PC-9 (cell line): ENCODE results near the gene EVPL. TPM values are rescaled to one million over a fixed set of nuclear protein-coding genes. Genes with fewer than 3 reads are reported as not detected.

Experiments used
- BruUV-seq: library from RNA; stranded (reverse); fragments of 400-500 nt; replicated peaks from 2 replicates; lab custom pipeline; 2021; lab: Mats Ljungman, UMichigan
- CTCF ChIA-PET: fragments of 300-600 bp; sonication (Branson Sonifier 250); formaldehyde crosslinking; loops from one replicate; lab custom pipeline; 2022; ENCODE audit warnings: antibody characterized with exemption; lab: Charles Lee
- POLR2A ChIA-PET: fragments of 300-600 bp; sonication (Branson Sonifier 250); formaldehyde crosslinking; loops from one replicate; lab custom pipeline; 2022; ENCODE audit warnings: antibody characterized with exemption; ENCODE audit not compliant: unreplicated experiment; lab: Charles Lee
- DNase-seq, 2 experiments: peaks; one replicate each; pipeline versions ENCODE4 v3.0.0 to v3.0.0-alpha.2; 2015 to 2022; ENCODE audit warnings: mixed read lengths in 1 of 2
- H2AFZ ChIP-seq: fragments of 200-600 bp; sonication (generic); 2 replicates; pipeline ENCODE4 v1.8.1; 2017; ENCODE audit warnings: antibody characterized with exemption
- H3F3A ChIP-seq: fragments of 200-600 bp; sonication (generic); 2 replicates; pipeline ENCODE4 v1.8.1; 2017; ENCODE audit warnings: antibody characterized with exemption, mild to moderate bottlenecking, low read depth; ENCODE audit not compliant: insufficient read depth
- H3K27ac ChIP-seq: fragments of 200-600 bp; sonication (generic); 2 replicates; pipeline ENCODE4 v1.6.1; 2016; ENCODE audit warnings: mixed run types
- H3K27me3 ChIP-seq: fragments of 200-600 bp; sonication (generic); 2 replicates; pipeline ENCODE4 v1.6.1; 2016; ENCODE audit warnings: low read depth, mixed run types; ENCODE audit not compliant: insufficient read depth
- H3K36me3 ChIP-seq: fragments of 200-600 bp; sonication (generic); 2 replicates; pipeline ENCODE4 v1.6.1; 2016; ENCODE audit warnings: low read depth, mixed run types
- H3K4me1 ChIP-seq: fragments of 200-600 bp; sonication (generic); replicated peaks from 2 replicates; pipeline ENCODE4 v1.6.1; 2016; ENCODE audit warnings: mixed run types; ENCODE audit not compliant: insufficient read depth
- H3K4me2 ChIP-seq: fragments of 200-600 bp; sonication (generic); 2 replicates; pipeline ENCODE4 v1.6.1; 2017; ENCODE audit warnings: mixed run types
- H3K4me3 ChIP-seq: fragments of 200-600 bp; sonication (generic); 2 replicates; pipeline ENCODE4 v1.6.1; 2016; ENCODE audit warnings: mixed run types
- H3K79me2 ChIP-seq: fragments of 200-600 bp; sonication (generic); 2 replicates; pipeline ENCODE4 v1.6.1; 2017; ENCODE audit warnings: low read depth, mixed run types
- H3K9me2 ChIP-seq: fragments of 200-600 bp; sonication (generic); 2 replicates; pipeline ENCODE4 v1.8.1; 2017; ENCODE audit warnings: mild to moderate bottlenecking; ENCODE audit not compliant: insufficient read depth
- H3K9me3 ChIP-seq: fragments of 200-600 bp; sonication (generic); 2 replicates; pipeline ENCODE4 v1.8.1; 2016; ENCODE audit warnings: low read depth; ENCODE audit not compliant: insufficient read depth
- H4K20me1 ChIP-seq: fragments of 200-600 bp; sonication (generic); 2 replicates; pipeline ENCODE4 v1.8.1; 2017; ENCODE audit not compliant: insufficient read depth
- EZH2 ChIP-seq: fragments of 200-600 bp; sonication (generic); IDR thresholded peaks from 2 replicates; pipeline ENCODE4 v1.8.0; 2017; ENCODE audit warnings: antibody characterized with exemption, low read depth
- intact Hi-C: fragments of 100-400 bp; cut with micrococcal nuclease; formaldehyde crosslinking; loops from one replicate; pipeline ENCODE4 v1.10.0; 2022; ENCODE audit not compliant: unreplicated experiment
- total RNA-seq: library from RNA; stranded (reverse); gene quantifications from 2 replicates; pipeline ENCODE4 v1.2.3, GENCODE V29; 2021
- TF ChIP-seq, protein P1 (sequence below): fragments of 200-600 bp; sonication (generic); conservative IDR thresholded peaks from 2 replicates; pipeline ENCODE4 v1.6.1; 2017; ENCODE audit warnings: mixed run types, antibody characterized with exemption, mild to moderate bottlenecking, moderate library complexity

The EVPL gene
- total RNA-seq, 1 experiment from 2014 or later = 60.8 TPM

DNA sequence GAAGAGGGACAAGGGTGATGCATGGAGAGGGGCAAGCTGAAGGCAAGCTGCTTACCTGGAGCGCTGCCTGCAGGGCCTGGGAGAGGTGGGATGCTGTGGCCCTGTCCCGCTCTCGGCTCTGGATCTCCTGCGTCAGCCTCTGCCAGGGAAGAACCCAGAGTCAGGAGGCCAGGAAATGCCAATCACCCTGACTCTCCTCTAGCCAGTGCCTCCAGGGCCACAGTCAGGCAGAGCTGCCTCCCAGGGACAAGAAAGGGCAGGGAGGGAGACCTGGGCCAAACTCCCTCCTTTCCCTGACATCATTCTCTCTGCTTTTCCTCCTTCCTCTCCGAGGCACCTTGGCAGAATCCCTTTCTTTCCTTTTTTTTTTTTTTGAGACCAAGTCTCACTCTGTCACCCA is 15.2 kb downstream of the EVPL start:
- Histone ChIP-seq H4K20me1 (no peaks in the 10 kb centered on the region), H3K27ac (no peak overlapping the region), H3K79me2 (no peaks in the 10 kb centered on the region), H3K9me2 (no peaks in the 10 kb centered on the region), H3F3A (no peaks in the 10 kb centered on the region), H3K36me3 (no peaks in the 10 kb centered on the region), H3K4me3 (no peak overlapping the region), H3K9me3 (no peaks in the 10 kb centered on the region), H3K4me2 (no peak overlapping the region), H3K4me1 (no peaks in the 10 kb centered on the region), H2AFZ (no peak overlapping the region), H3K27me3 (no peaks in the 10 kb centered on the region)
- CTCF ChIA-PET = interaction anchor here (0.6 kb wide), 1 partner anchor 171 kb away, joined by 7 read pairs; no protein-coding TSS in a partner anchor
- no TSS peak for BruUV-seq
- intact Hi-C loops = loop anchor here (5.0 kb wide), 2 partner anchors 265 to 285 kb away; no protein-coding TSS in a partner anchor
- POLR2A ChIA-PET = no interaction called here
- DNase-seq = no peak
- TF ChIP-seq, protein P1, sequence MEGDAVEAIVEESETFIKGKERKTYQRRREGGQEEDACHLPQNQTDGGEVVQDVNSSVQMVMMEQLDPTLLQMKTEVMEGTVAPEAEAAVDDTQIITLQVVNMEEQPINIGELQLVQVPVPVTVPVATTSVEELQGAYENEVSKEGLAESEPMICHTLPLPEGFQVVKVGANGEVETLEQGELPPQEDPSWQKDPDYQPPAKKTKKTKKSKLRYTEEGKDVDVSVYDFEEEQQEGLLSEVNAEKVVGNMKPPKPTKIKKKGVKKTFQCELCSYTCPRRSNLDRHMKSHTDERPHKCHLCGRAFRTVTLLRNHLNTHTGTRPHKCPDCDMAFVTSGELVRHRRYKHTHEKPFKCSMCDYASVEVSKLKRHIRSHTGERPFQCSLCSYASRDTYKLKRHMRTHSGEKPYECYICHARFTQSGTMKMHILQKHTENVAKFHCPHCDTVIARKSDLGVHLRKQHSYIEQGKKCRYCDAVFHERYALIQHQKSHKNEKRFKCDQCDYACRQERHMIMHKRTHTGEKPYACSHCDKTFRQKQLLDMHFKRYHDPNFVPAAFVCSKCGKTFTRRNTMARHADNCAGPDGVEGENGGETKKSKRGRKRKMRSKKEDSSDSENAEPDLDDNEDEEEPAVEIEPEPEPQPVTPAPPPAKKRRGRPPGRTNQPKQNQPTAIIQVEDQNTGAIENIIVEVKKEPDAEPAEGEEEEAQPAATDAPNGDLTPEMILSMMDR = no peak

DNA sequence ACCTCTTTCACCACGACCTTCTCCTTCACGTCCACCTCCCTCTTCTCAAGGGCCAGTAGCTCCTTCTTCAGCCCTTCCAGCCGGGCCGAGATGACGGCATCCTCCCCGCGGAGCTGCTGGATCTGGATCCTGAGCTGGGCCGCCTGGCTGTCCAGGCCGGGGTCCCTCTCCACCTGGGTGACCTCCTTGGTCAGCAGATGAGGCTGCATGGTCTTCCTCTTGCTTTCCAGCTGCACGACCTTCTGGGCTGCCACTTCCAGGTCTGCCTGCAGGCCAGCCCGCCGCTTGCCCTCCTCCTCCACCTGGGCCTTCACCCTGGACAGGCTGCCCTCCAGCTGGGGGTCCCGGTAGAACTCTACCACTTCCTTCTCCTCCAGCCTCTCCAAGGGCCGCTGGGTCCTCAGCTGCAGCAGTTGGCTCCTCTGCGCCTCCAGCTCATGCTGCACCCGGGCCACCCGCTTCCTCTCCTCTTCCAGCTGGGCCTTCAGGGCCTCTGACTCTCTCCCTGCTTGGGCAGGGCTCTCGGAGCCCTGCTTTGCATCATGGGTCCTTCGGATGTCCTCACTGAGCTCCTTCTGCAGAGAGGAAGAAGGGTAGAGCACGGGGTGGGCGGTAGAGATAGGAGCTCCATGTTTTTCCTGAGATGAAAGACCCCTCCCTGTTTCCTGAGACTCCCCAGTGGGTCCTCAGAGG is 17.0 kb downstream of the EVPL start:
- Histone ChIP-seq H3K4me3 (no peak overlapping the region), H3K79me2 (no peaks in the 10 kb centered on the region), H2AFZ (no peak overlapping the region), H3K36me3 (no peaks in the 10 kb centered on the region), H3K4me1 (no peaks in the 10 kb centered on the region; the same call in 1 of the 2 replicates), H4K20me1 (no peaks in the 10 kb centered on the region), H3K4me2 (no peak overlapping the region), H3K27me3 (no peaks in the 10 kb centered on the region), H3K9me2 (no peaks in the 10 kb centered on the region), H3K9me3 (no peaks in the 10 kb centered on the region), H3K27ac (no peak overlapping the region), H3F3A (peaks cover 9% of the 10 kb centered on the region; the same call in 1 of the 2 replicates)
- TF ChIP-seq EZH2 = no peak
- TF ChIP-seq, protein P1 = no peak
- DNase-seq = no peak
- POLR2A ChIA-PET = no interaction called here
- no TSS peak for BruUV-seq
- CTCF ChIA-PET = no interaction called here
- intact Hi-C loops = loop anchor here (5.0 to 10.0 kb wide), 3 partner anchors 235 to 287 kb away; a partner anchor contains a TSS

DNA sequence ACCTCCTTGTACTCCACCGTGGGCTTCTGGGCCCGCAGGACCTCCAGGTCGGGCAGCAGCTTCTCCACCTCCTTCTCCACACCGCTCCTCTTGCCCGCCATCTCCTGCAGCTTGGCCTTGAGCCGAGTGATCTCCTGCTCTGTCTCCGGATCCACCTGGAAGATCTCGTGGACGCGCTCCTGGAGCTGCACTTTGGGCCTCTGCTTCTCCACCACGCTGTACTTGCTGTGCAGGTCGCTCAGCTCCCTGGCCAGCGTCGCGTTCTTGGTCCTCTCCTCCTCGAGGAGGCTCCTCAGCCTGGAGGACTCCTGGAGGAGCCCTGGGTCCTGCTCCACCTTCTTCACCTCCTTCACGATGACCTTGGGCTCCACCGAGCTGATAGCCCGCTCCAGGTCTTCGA is 17.7 kb downstream of the EVPL start:
- no peak for TF ChIP-seq EZH2
- TF ChIP-seq, protein P1 = no peak

More for the DNA sequence above, 17.7 kb downstream of the EVPL start:
- Histone ChIP-seq H2AFZ (no peak overlapping the region), H3F3A (peaks cover 10% of the 10 kb centered on the region; the same call in 1 of the 2 replicates), H3K9me2 (no peaks in the 10 kb centered on the region), H3K4me3 (no peak overlapping the region), H3K9me3 (no peaks in the 10 kb centered on the region), H3K36me3 (no peaks in the 10 kb centered on the region), H3K27ac (no peak overlapping the region), H3K4me2 (no peak overlapping the region), H3K79me2 (no peaks in the 10 kb centered on the region), H4K20me1 (no peaks in the 10 kb centered on the region), H3K27me3 (no peaks in the 10 kb centered on the region), H3K4me1 (no peaks in the 10 kb centered on the region; the same call in 1 of the 2 replicates)
- POLR2A ChIA-PET = no interaction called here
- BruUV-seq = TSS peak; percentile 8
- CTCF ChIA-PET = no interaction called here
- DNase-seq = no peak
- intact Hi-C loops = loop anchor here (10.0 kb wide), 1 partner anchor 235 kb away; a partner anchor contains a TSS
